Measurements from ENCODE around the gene PARP11. TPM values are rescaled to one million over a fixed set of nuclear protein-coding genes. Genes with fewer than 3 reads are reported as not detected.
A peak's percentile ranks its signal among the peaks of the same experiment; 100 is the strongest.

Gene PARP11
- total RNA-seq, 2 experiments from 2014 or later: 3.8 to 15.7 TPM

DNA sequence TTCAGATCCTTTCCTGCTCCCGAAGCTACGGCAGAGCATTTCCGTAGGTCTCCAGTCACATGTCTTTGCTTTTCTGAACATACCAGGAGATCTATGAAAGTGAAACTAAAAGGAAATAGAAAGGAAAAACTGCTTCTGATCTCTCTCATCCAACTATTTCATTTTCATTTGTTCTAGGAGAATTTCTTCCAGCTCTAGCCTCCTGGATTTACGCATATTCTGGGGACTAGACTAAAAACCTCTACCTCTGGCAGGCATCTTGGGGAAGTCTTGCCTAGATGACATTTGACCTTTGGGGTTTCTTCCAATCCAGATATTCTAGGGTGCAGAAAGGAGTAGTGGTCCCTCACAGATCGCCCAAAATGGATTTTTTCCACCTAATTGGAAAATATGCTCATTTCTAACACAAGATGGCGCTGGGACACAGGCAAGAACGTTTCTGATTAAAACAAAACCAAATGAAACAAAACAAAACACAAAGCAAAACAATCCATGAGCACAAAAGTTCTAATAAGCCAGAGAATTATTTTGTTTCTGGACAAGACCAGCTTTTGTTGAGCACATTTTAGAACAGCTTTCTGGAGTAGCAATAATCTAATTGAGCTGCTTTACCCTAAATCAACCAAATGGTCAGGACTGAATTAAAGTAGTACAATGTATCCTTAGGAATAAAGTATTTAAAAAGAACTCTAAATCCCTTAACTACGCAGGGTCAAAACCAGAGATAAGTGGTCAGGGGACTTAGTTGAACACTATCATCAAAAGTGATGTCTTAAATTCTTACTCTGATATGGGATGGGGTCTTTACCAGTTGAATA, 12.3 kb upstream of the PARP11 start:
- Histone ChIP-seq H3K79me2 (ENCODE audit: insufficient read depth, low read depth, low read length) (no peaks in the 10 kb centered on the region), H2AFZ (ENCODE audit: low read length) (peak overlapping the region; percentile 79; the same call in 1 of the 2 replicates), H3K4me2 (ENCODE audit: low read length) (peak overlapping the region; percentile 42), H3K36me3 (ENCODE audit: insufficient read depth, low read length) (no peaks in the 10 kb centered on the region), H3K4me3 (ENCODE audit: low read depth, low read length, poor library complexity, severe bottlenecking) (no peak overlapping the region), H3K4me1 (ENCODE audit: insufficient read depth, low read length, poor library complexity, severe bottlenecking) (no peaks in the 10 kb centered on the region), H3K9me2 (ENCODE audit: insufficient read depth, low read length) (no peaks in the 10 kb centered on the region), H3K9me3 (ENCODE audit: low read length) (no peaks in the 10 kb centered on the region), H4K20me1 (ENCODE audit: insufficient read depth, low read length) (no peaks in the 10 kb centered on the region), H3K27ac (ENCODE audit: low read depth, low read length, poor library complexity, severe bottlenecking) (no peak overlapping the region)
- ChIA-PET POLR2A (interaction anchor here (0.6 to 1.5 kb wide), 3 partner anchors 114 to 392 kb away, joined by 3 to 5 read pairs (median 4); no protein-coding TSS in a partner anchor), CTCF (ENCODE audit: unreplicated experiment) (interaction anchor here (0.6 to 1.4 kb wide), 2 partner anchors 379 to 391 kb away, joined by 3 to 5 read pairs; no protein-coding TSS in a partner anchor)
- intact Hi-C loops (cut with micrococcal nuclease; ENCODE audit: unreplicated experiment): loop anchor here (1.0 to 5.0 kb wide), 2 partner anchors 152 to 392 kb away; no protein-coding TSS in a partner anchor
- TF ChIP-seq EZH2phosphoT487 (IDR thresholded peaks at IDR 0.05; ENCODE audit: borderline replicate concordance, low read depth, low read length): no peak
- TF ChIP-seq, protein P1, sequence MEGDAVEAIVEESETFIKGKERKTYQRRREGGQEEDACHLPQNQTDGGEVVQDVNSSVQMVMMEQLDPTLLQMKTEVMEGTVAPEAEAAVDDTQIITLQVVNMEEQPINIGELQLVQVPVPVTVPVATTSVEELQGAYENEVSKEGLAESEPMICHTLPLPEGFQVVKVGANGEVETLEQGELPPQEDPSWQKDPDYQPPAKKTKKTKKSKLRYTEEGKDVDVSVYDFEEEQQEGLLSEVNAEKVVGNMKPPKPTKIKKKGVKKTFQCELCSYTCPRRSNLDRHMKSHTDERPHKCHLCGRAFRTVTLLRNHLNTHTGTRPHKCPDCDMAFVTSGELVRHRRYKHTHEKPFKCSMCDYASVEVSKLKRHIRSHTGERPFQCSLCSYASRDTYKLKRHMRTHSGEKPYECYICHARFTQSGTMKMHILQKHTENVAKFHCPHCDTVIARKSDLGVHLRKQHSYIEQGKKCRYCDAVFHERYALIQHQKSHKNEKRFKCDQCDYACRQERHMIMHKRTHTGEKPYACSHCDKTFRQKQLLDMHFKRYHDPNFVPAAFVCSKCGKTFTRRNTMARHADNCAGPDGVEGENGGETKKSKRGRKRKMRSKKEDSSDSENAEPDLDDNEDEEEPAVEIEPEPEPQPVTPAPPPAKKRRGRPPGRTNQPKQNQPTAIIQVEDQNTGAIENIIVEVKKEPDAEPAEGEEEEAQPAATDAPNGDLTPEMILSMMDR (conservative IDR thresholded peaks at IDR 0.05; ENCODE audit: low read length): peak; percentile 96
- DNase-seq (ENCODE audit: low spot score): peak; percentile 47
- BruUV-seq (replicated peaks): no TSS peak

- H3K9me3 ChIP-seq (ENCODE audit: low read length): no peaks in the 10 kb centered on the region
- H3K4me3 ChIP-seq (ENCODE audit: low read depth, low read length, poor library complexity, severe bottlenecking): no peak overlapping the region
- no peak for TF ChIP-seq EZH2phosphoT487 (IDR thresholded peaks at IDR 0.05; ENCODE audit: borderline replicate concordance, low read depth, low read length)
- TF ChIP-seq, protein P1 (conservative IDR thresholded peaks at IDR 0.05; ENCODE audit: low read length): no peak
- CTCF ChIA-PET (ENCODE audit: unreplicated experiment): interaction anchor here (0.6 kb wide), 1 partner anchor 380 kb away, joined by 3 read pairs; no protein-coding TSS in a partner anchor
- intact Hi-C loops (cut with micrococcal nuclease; ENCODE audit: unreplicated experiment): loop anchor here (1.0 to 5.0 kb wide), 2 partner anchors 153 to 393 kb away; no protein-coding TSS in a partner anchor
- no peak overlapping the region for H2AFZ ChIP-seq (ENCODE audit: low read length)
- POLR2A ChIA-PET: no interaction called here
- H3K27ac ChIP-seq (ENCODE audit: low read depth, low read length, poor library complexity, severe bottlenecking): no peak overlapping the region
- no peaks in the 10 kb centered on the region for H3K9me2 ChIP-seq (ENCODE audit: insufficient read depth, low read length)
- no peaks in the 10 kb centered on the region for H3K36me3 ChIP-seq (ENCODE audit: insufficient read depth, low read length)
- H4K20me1 ChIP-seq (ENCODE audit: insufficient read depth, low read length): no peaks in the 10 kb centered on the region
- DNase-seq (ENCODE audit: low spot score): no peak
- no peak overlapping the region for H3K4me2 ChIP-seq (ENCODE audit: low read length)
- no peaks in the 10 kb centered on the region for H3K79me2 ChIP-seq (ENCODE audit: insufficient read depth, low read depth, low read length)
- BruUV-seq (replicated peaks): no TSS peak
- H3K4me1 ChIP-seq (ENCODE audit: insufficient read depth, low read length, poor library complexity, severe bottlenecking): no peaks in the 10 kb centered on the region
Observed at GRCh38 chr12:3884671-3885070, 11.5 kb upstream of the PARP11 start.
